OCI-LY3 (cell line): ENCODE results near the gene THRB.

Experiments used
- H2AFZ ChIP-seq: fragments of 200-600, 300-600 bp; shearing (Covaris generic); 2 replicates; pipeline ENCODE4 v1.6.0; 2014; ENCODE audit warnings: antibody characterized with exemption, low read depth, low read length
- H3K27ac ChIP-seq: fragments of 200-600, 300-600 bp; sonication (generic); 2 replicates; pipeline ENCODE4 v1.5.1; 2014; ENCODE audit warnings: mild to moderate bottlenecking, low read length, moderate library complexity, mixed read lengths
- H3K27me3 ChIP-seq: fragments of 200-600, 300-600 bp; sonication (generic); 2 replicates; pipeline ENCODE4 v1.6.1; 2014; ENCODE audit warnings: low read depth, low read length, mixed read lengths
- H3K36me3 ChIP-seq: fragments of 200-600, 300-600 bp; sonication (generic); replicated peaks from 2 replicates; pipeline ENCODE3; 2014; ENCODE audit warnings: low read depth, low read length, mixed read lengths
- H3K4me1 ChIP-seq: fragments of 300-600, 200-600 bp; sonication (generic); 2 replicates; pipeline ENCODE4 v1.6.1; 2014; ENCODE audit warnings: low read length, mixed read lengths
- H3K4me2 ChIP-seq: fragments of 200-600, 300-600 bp; sonication (generic); 2 replicates; pipeline ENCODE4 v1.6.1; 2014; ENCODE audit warnings: low read length, mixed read lengths
- H3K4me3 ChIP-seq: fragments of 300-600, 200-600 bp; sonication (generic); 2 replicates; pipeline ENCODE4 v1.5.1; 2014; ENCODE audit warnings: antibody characterized with exemption, mild to moderate bottlenecking, low read length, moderate library complexity
- H3K79me2 ChIP-seq: fragments of 300-600, 200-600 bp; shearing (Covaris generic); 2 replicates; pipeline ENCODE4 v1.6.1; 2014; ENCODE audit warnings: mild to moderate bottlenecking, low read length, mixed read lengths
- H3K9ac ChIP-seq: fragments of 300-600, 200-600 bp; shearing (Covaris generic); 2 replicates; pipeline ENCODE4 v1.6.0; 2014; ENCODE audit warnings: mild to moderate bottlenecking, low read length, moderate library complexity
- H3K9me3 ChIP-seq: fragments of 200-600, 300-600 bp; shearing (Covaris generic); 2 replicates; pipeline ENCODE4 v1.6.1; 2014; ENCODE audit warnings: low read length, mixed read lengths; ENCODE audit not compliant: insufficient read depth
- H4K20me1 ChIP-seq: fragments of 200-600, 300-600 bp; sonication (generic); 2 replicates; pipeline ENCODE4 v1.6.1; 2016; ENCODE audit warnings: low read length, mixed read lengths; ENCODE audit not compliant: insufficient read depth
- CTCF ChIP-seq: fragments of 200-600, 300-600 bp; sonication (generic); IDR thresholded peaks from 2 replicates; pipeline ENCODE4 v1.5.1; 2014; ENCODE audit warnings: antibody characterized with exemption, low read length, low read depth
- EZH2phosphoT487 ChIP-seq: fragments of 200-600 bp; shearing (Covaris generic); IDR thresholded peaks from 2 replicates; pipeline ENCODE4 v1.6.1; 2018; ENCODE audit warnings: antibody characterized with exemption, mixed run types, low read depth

THRB gene

GRCh38 chr3:24086617-24087404, 407.8 kb downstream of the THRB start:
- H3K27me3 ChIP-seq: no peaks in the 10 kb centered on the region
- H3K27ac ChIP-seq: no peak overlapping the region
- no peaks in the 10 kb centered on the region for H3K79me2 ChIP-seq
- H2AFZ ChIP-seq: no peak overlapping the region
- H3K4me3 ChIP-seq: no peak overlapping the region
- H3K4me1 ChIP-seq: no peaks in the 10 kb centered on the region
- H3K9ac ChIP-seq: no peak overlapping the region
- no peak overlapping the region for H3K4me2 ChIP-seq
- TF ChIP-seq CTCF (no peak), EZH2phosphoT487 (no peak)
- H3K36me3 ChIP-seq: no peaks in the 10 kb centered on the region
- H3K9me3 ChIP-seq: no peaks in the 10 kb centered on the region
- no peaks in the 10 kb centered on the region for H4K20me1 ChIP-seq

DNA sequence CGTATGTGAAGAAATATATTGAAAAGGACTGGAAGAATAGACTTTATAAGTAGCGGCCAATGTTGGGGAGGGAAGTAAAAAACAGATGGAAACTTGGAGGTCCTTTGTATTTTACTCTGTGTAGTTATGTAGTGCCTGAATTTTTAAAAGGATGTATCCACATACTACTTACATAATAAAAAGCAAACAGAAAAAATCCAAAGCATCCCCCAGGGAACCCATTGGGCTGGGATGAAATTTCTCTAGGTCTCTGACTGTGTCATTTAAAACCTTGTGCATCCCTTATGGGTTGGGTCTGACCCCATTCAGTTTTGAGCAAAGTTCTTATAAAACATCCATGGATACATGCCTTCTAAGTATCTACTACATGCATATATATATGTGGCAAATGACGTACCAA, 408.4 kb downstream of the THRB start:
- Histone ChIP-seq H3K4me1 (no peaks in the 10 kb centered on the region), H3K9me3 (no peaks in the 10 kb centered on the region), H3K27ac (no peak overlapping the region), H2AFZ (no peak overlapping the region), H4K20me1 (no peaks in the 10 kb centered on the region), H3K36me3 (no peaks in the 10 kb centered on the region), H3K4me3 (no peak overlapping the region), H3K79me2 (no peaks in the 10 kb centered on the region), H3K27me3 (no peaks in the 10 kb centered on the region), H3K4me2 (no peak overlapping the region), H3K9ac (no peak overlapping the region)
- TF ChIP-seq EZH2phosphoT487: no peak

DNA sequence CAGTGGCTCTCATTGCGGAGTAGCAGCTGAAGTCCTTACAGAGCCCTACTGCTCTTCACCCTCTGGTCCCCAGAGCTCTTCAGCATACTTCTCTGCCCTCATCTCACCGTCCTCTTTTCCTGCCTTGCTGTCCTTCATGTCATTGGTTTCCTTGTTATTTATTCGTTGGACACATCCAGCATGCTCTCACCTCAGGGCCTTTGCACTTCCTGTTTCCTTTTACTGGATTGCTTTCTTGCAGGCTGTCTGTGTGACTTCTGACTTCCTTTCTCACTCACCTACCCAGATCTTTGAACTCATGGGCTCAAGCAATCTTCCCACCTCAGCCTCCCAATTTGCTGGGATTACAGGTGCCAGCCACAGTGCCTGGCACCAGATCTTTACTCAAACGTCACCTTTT, 422.5 kb downstream of the THRB start:
- no peak overlapping the region for H3K27ac ChIP-seq
- H3K9me3 ChIP-seq: no peaks in the 10 kb centered on the region
- TF ChIP-seq CTCF: no peak
- TF ChIP-seq EZH2phosphoT487: no peak
- no peaks in the 10 kb centered on the region for H4K20me1 ChIP-seq
- no peak overlapping the region for H3K9ac ChIP-seq
- H3K4me3 ChIP-seq: no peak overlapping the region
- no peaks in the 10 kb centered on the region for H3K4me1 ChIP-seq
- no peaks in the 10 kb centered on the region for H3K27me3 ChIP-seq
- H3K36me3 ChIP-seq: no peaks in the 10 kb centered on the region
- H2AFZ ChIP-seq: no peak overlapping the region
- H3K79me2 ChIP-seq: no peaks in the 10 kb centered on the region
- no peak overlapping the region for H3K4me2 ChIP-seq

- Histone ChIP-seq H3K4me3 (no peak overlapping the region), H2AFZ (no peak overlapping the region), H3K4me2 (no peak overlapping the region), H3K79me2 (no peaks in the 10 kb centered on the region), H3K27me3 (no peaks in the 10 kb centered on the region), H3K9me3 (no peaks in the 10 kb centered on the region), H3K36me3 (no peaks in the 10 kb centered on the region), H3K27ac (no peak overlapping the region), H3K4me1 (no peaks in the 10 kb centered on the region), H4K20me1 (no peaks in the 10 kb centered on the region), H3K9ac (no peak overlapping the region)
- peak; percentile 23; the same call in 1 of the 2 replicates for TF ChIP-seq CTCF
- no peak for TF ChIP-seq EZH2phosphoT487
Observed at GRCh38 chr3:24069045-24069444, 425.6 kb downstream of the THRB start.
